ENCODE data around the gene NPHP4.

DNA sequence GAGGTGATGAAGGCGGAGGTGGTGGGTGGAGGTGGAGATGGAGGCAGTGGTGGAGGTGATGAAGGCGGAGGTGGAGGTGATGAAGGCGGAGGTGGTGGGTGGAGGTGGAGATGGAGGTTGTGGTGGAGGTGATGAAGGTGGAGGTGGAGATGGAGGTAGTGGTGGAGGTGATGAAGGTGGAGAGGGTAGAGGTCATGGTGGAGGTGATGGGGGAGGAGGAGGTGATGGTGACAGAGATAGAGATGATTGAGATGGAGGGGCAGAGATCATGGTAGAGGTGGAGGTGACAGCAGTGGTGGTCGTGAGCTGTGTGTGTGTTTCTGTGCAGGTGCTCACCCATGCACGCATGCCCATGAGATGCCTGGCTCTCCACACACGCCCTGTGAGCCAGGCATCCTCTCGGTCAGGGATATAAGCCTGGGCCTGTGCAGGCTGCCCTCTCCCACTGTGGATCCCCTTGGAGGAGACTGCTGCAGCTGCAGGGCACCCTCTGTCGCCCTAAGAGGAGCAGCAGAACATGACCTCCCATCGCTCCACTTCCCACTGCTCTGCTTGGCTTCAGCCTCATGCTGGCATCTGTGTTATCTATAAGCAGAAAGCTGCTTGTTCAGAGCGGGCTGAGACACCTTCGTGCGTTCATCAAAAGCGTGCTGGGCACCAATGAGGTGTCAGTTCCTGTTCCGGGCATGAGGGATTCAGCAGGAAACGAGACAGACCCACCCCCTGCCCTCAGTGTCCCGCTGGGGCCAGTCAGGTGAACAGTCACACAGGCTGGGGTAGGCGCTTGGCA is 20.5 kb upstream of the NPHP4 start:
- no peak for TF ChIP-seq CTCF (IDR thresholded peaks at IDR 0.05)
- TF ChIP-seq POLR2A (IDR thresholded peaks at IDR 0.05), result no peak
- no peak for TF ChIP-seq EP300 (IDR thresholded peaks at IDR 0.05; ENCODE audit: low read depth)
- no peak for TF ChIP-seq POLR2AphosphoS5 (IDR thresholded peaks at IDR 0.05)

All from transverse colon (tissue), 4 donors.